HepG2 (cell line): Measurements from ENCODE around the gene HELZ. TPM values are rescaled to one million over a fixed set of nuclear protein-coding genes. Genes with fewer than 3 reads are reported as not detected.

Experiments
- ATAC-seq: fragments of 200-7000 bp; cut with Tn5 transposase; 3 replicates; pipeline ENCODE4 v1.9.1; 2020; ENCODE audit warnings: mild to moderate bottlenecking, moderate library complexity
- BruUV-seq: library from RNA; stranded (reverse); fragments of 400-500 nt; replicated peaks from 2 replicates; lab custom pipeline; 2021; lab: Mats Ljungman, UMichigan
- CTCF ChIA-PET: fragments of 300-600 bp; formaldehyde crosslinking; extraction: SDS; loops from one replicate; lab custom pipeline; 2021; ENCODE audit warnings: low total read pairs, inconsistent platforms, low intra/inter-chr PET ratio; lab: Yijun Ruan, JAX
- POLR2A ChIA-PET: fragments of 350-600 bp; sonication (Branson Sonifier 250); formaldehyde crosslinking; loops from one replicate; lab custom pipeline; 2020; ENCODE audit warnings: antibody characterized with exemption, inconsistent platforms; lab: Yijun Ruan, JAX
- DNase-seq: peaks from one replicate; pipeline ENCODE4 v3.0.0-alpha.2; 2015; ENCODE audit warnings: low spot score
- FAIRE-seq: peaks from 3 replicates; lab custom pipeline; 2011; peaks lifted over from hg19 to GRCh38; lab: Jason Lieb, UNC
- H2AFZ ChIP-seq: one replicate; pipeline ENCODE4 v1.6.1; 2011; ENCODE audit warnings: low read length, inconsistent platforms
- H3K27ac ChIP-seq: fragments of 300-600 bp; 3 replicates; pipeline ENCODE4 v1.8.0; 2011; ENCODE audit warnings: mixed run types, mild to moderate bottlenecking, mixed read lengths, low read length, inconsistent platforms; ENCODE audit not compliant: insufficient read depth; ENCODE audit errors: extremely low read length
- H3K27me3 ChIP-seq, 2 experiments: fragments of 200-600 bp in 1 of 2; 2 replicates in 1 of 2; 3 replicates in 1 of 2; pipeline versions ENCODE4 v1.6.0 to v1.8.0; 2011; ENCODE audit warnings: low read length in 2 of 2, mild to moderate bottlenecking in 2 of 2, moderate library complexity in 2 of 2, inconsistent platforms in 1 of 2; ENCODE audit not compliant: insufficient read depth in 2 of 2, control insufficient read depth in 1 of 2
- H3K36me3 ChIP-seq, 2 experiments: fragments of 200-600 bp in 1 of 2; replicated peaks in 1 of 2; 2 replicates in 1 of 2; 3 replicates in 1 of 2; pipeline versions ENCODE4 v1.5.1 to v1.8.0; 2011; ENCODE audit warnings: low read length in 2 of 2, inconsistent platforms in 1 of 2; ENCODE audit not compliant: insufficient read depth in 2 of 2, control insufficient read depth in 1 of 2
- H3K4me1 ChIP-seq: 2 replicates; pipeline ENCODE4 v1.5.1; 2012; ENCODE audit warnings: low read length, inconsistent platforms; ENCODE audit not compliant: insufficient read depth
- H3K4me2 ChIP-seq: 2 replicates; pipeline ENCODE4 v1.6.0; 2011; ENCODE audit warnings: low read depth, low read length, inconsistent platforms
- H3K4me3 ChIP-seq, 3 experiments: fragments of 200-600 bp in 1 of 3; sonication (generic), shearing (Covaris generic) in 1 of 3; replicated peaks in 1 of 3; 2 replicates each; pipeline ENCODE4 v1.5.1; 2011 to 2016; ENCODE audit warnings: low read length in 3 of 3, inconsistent platforms in 2 of 3, low read depth in 2 of 3, mild to moderate bottlenecking in 2 of 3, control low read depth in 1 of 3, mixed read lengths in 1 of 3; ENCODE audit not compliant: insufficient read depth in 1 of 3
- H3K79me2 ChIP-seq: one replicate; pipeline ENCODE4 v1.6.1; 2011; ENCODE audit warnings: low read length, inconsistent platforms; ENCODE audit not compliant: insufficient read depth
- H3K9ac ChIP-seq: 2 replicates; pipeline ENCODE4 v1.6.0; 2011; ENCODE audit warnings: mild to moderate bottlenecking, low read depth, low read length, inconsistent platforms; ENCODE audit not compliant: insufficient read depth
- H3K9me3 ChIP-seq: 2 replicates; pipeline ENCODE4 v1.5.1; 2012; ENCODE audit warnings: mild to moderate bottlenecking, low read length
- H4K20me1 ChIP-seq: 2 replicates; pipeline ENCODE4 v1.6.0; 2011; ENCODE audit warnings: inconsistent platforms, mild to moderate bottlenecking, low read length, moderate library complexity; ENCODE audit not compliant: insufficient read depth
- ATF7-NPFF ChIP-seq: sonication (generic); formaldehyde crosslinking; IDR thresholded peaks from 2 replicates; pipeline ENCODE4 v1.8.1; 2023; ENCODE audit warnings: mild to moderate bottlenecking, low read depth, missing genetic modification reagents, moderate library complexity
- ELF1 ChIP-seq: sonication (generic); formaldehyde crosslinking; IDR thresholded peaks from 2 replicates; pipeline ENCODE4 v1.4.0; 2020; ENCODE audit warnings: missing genetic modification reagents
- FIP1L1 ChIP-seq: fragments of 200-400 bp; formaldehyde crosslinking; IDR thresholded peaks from 2 replicates; pipeline ENCODE4 v1.6.1; 2018; ENCODE audit warnings: low read depth, mild to moderate bottlenecking, low read length, moderate library complexity, borderline replicate concordance; ENCODE audit not compliant: insufficient read depth
- PCBP2 ChIP-seq: fragments of 200-400 bp; formaldehyde crosslinking; optimal IDR thresholded peaks from 2 replicates; pipeline ENCODE3; 2018; ENCODE audit warnings: low read length, low read depth; ENCODE audit not compliant: poor library complexity, severe bottlenecking
- RXRB ChIP-seq: IDR thresholded peaks from 2 replicates; pipeline ENCODE4 v1.6.1; 2016; ENCODE audit warnings: borderline replicate concordance, missing genetic modification reagents, missing compliant biosample characterization
- SRSF1 ChIP-seq: fragments of 200-400 bp; formaldehyde crosslinking; optimal IDR thresholded peaks from 2 replicates; pipeline ENCODE3; 2017; ENCODE audit warnings: mild to moderate bottlenecking, low read depth, low read length, moderate library complexity
- STAT5B ChIP-seq: sonication (generic); formaldehyde crosslinking; IDR thresholded peaks from 2 replicates; pipeline ENCODE4 v1.4.0; 2020; ENCODE audit warnings: missing genetic modification reagents
- THAP7 ChIP-seq: sonication (generic); formaldehyde crosslinking; IDR thresholded peaks from 2 replicates; pipeline ENCODE4 v1.8.1; 2023; ENCODE audit warnings: mild to moderate bottlenecking, missing genetic modification reagents
- USF2 ChIP-seq, 2 experiments: sonication (generic) in 1 of 2; formaldehyde crosslinking in 1 of 2; IDR thresholded peaks; 2 replicates each; pipeline versions ENCODE4 v1.5.1 to v1.6.1; 2011 to 2020; ENCODE audit warnings: borderline replicate concordance in 1 of 2, low read depth in 1 of 2, low read length in 1 of 2, mild to moderate bottlenecking in 1 of 2, missing genetic modification reagents in 1 of 2, moderate library complexity in 1 of 2
- ZNF143 ChIP-seq: sonication (generic); formaldehyde crosslinking; IDR thresholded peaks from 2 replicates; pipeline ENCODE4 v1.4.0; 2020; ENCODE audit warnings: missing genetic modification reagents
- ZNF230 ChIP-seq: sonication (generic); formaldehyde crosslinking; IDR thresholded peaks from 2 replicates; pipeline ENCODE4 v1.4.0; 2020; ENCODE audit warnings: mild to moderate bottlenecking, missing genetic modification reagents
- ZNF232 ChIP-seq: sonication (generic); formaldehyde crosslinking; IDR thresholded peaks from 2 replicates; pipeline ENCODE4 v1.4.0; 2020; ENCODE audit warnings: missing genetic modification reagents, borderline replicate concordance
- ZNF253 ChIP-seq: sonication (generic); formaldehyde crosslinking; IDR thresholded peaks from 2 replicates; pipeline ENCODE4 v1.8.0; 2022; ENCODE audit warnings: mild to moderate bottlenecking, missing genetic modification reagents, borderline replicate concordance
- ZNF263 ChIP-seq: sonication (generic); formaldehyde crosslinking; IDR thresholded peaks from 2 replicates; pipeline ENCODE4 v1.4.0; 2020; ENCODE audit warnings: missing genetic modification reagents
- ZNF281 ChIP-seq: sonication (generic); formaldehyde crosslinking; IDR thresholded peaks from 2 replicates; pipeline ENCODE4 v1.4.0; 2020; ENCODE audit warnings: missing genetic modification reagents, borderline replicate concordance
- ZNF383 ChIP-seq: sonication (generic); formaldehyde crosslinking; IDR thresholded peaks from 2 replicates; pipeline ENCODE4 v1.4.0; 2020; ENCODE audit warnings: missing genetic modification reagents, mild to moderate bottlenecking, borderline replicate concordance
- ZNF562 ChIP-seq: sonication (generic); formaldehyde crosslinking; IDR thresholded peaks from 2 replicates; pipeline ENCODE4 v1.8.0; 2022; ENCODE audit warnings: missing genetic modification reagents, borderline replicate concordance
- ZNF567 ChIP-seq: sonication (generic); formaldehyde crosslinking; IDR thresholded peaks from 2 replicates; pipeline ENCODE4 v1.8.1; 2023; ENCODE audit warnings: mild to moderate bottlenecking, missing genetic modification reagents, borderline replicate concordance
- ZNF652 ChIP-seq: IDR thresholded peaks from 2 replicates; pipeline ENCODE4 v1.6.1; 2016; ENCODE audit warnings: low read depth, borderline replicate concordance
- WGBS: methylation state at CpG from one replicate; pipeline ENCODE4 v1.1.6; 2017; ENCODE audit warnings: low lambda C conversion rate; 5-methylcytosine and 5-hydroxymethylcytosine counted together
- in situ Hi-C: cut with HindIII; loops from 2 replicates; pipeline ENCODE4 v1.10.0; 2017; ENCODE audit warnings: low pct_unique_long_range_greater_than_20kb; ENCODE audit not compliant: extremely low pct_ligation_motif_present
- intact Hi-C: fragments of 100-400 bp; cut with micrococcal nuclease; formaldehyde crosslinking; loops from one replicate; pipeline ENCODE4 v1.10.0; 2022; ENCODE audit not compliant: unreplicated experiment
- polyA plus RNA-seq, 8 experiments: library from polyadenylated mRNA; depleted of rRNA in 3 of 8; stranded (reverse) in 7 of 8; unstranded in 1 of 8; fragments of >200 nt; fragmentation: Illumina TruSeq in 4 of 8; extraction: Trizol in 4 of 8; gene quantifications; 2 replicates each; pipeline versions ENCODE4 v1.2.1 to v1.2.3, GENCODE V29; 2011 to 2016; ENCODE audit warnings: low read depth in 4 of 8, missing spikeins in 1 of 8, mixed read lengths in 1 of 8; ENCODE audit not compliant: insufficient read depth in 1 of 8
- total RNA-seq, 5 experiments: library from RNA; depleted of rRNA; stranded (reverse); fragments of >200 nt; fragmentation: Illumina TruSeq; extraction: Trizol; gene quantifications; 2 replicates each; pipeline ENCODE4 v1.2.3, GENCODE V29; 2016; ENCODE audit warnings: low read depth in 1 of 5

Gene HELZ
- total and polyA plus RNA-seq, 2 of the 13 experiments (the other 11 are each of a cell fraction or from before 2014, with no cell fraction given): 35.3 to 52.4 TPM

- in situ Hi-C loops: no loop called here
Observed at GRCh38 chr17:67210915-67211314, 34.1 kb downstream of the HELZ start.

GRCh38 chr17:67208232-67208631, 36.8 kb downstream of the HELZ start:
- peaks cover 19% of the 10 kb centered on the region for H3K4me1 ChIP-seq
- 95% methylated on average over 4 of the region's 4 CpGs for WGBS
- no peak overlapping the region for H3K27ac ChIP-seq
- H2AFZ ChIP-seq: no peak overlapping the region
- ChIA-PET CTCF (no interaction called here), POLR2A (no interaction called here)
- H4K20me1 ChIP-seq: peaks cover 29% of the 10 kb centered on the region
- no TSS peak for BruUV-seq
- peaks cover 13 to 35% of the 10 kb centered on the region in 2 experiments for H3K36me3 ChIP-seq
- DNase-seq (no peak), FAIRE-seq (no peak), ATAC-seq (no peak)
- H3K27me3 ChIP-seq: no peaks in the 10 kb centered on the region
- H3K9ac ChIP-seq: no peak overlapping the region
- in situ Hi-C loops: no loop called here
- no peak overlapping the region for H3K4me3 ChIP-seq
- intact Hi-C loops: no loop called here
- peaks cover 48% of the 10 kb centered on the region for H3K79me2 ChIP-seq
- no peak overlapping the region for H3K4me2 ChIP-seq
- no peaks in the 10 kb centered on the region for H3K9me3 ChIP-seq
- TF ChIP-seq STAT5B (no peak), ZNF562 (CRISPR knock-in tag) (no peak), ATF7-NPFF (no peak), ZNF567 (CRISPR knock-in tag) (no peak), USF2 (IDR thresholded peaks at IDR 0.05; ENCODE audit: low read depth, low read length) (no peak), USF2 (CRISPR knock-in tag; IDR thresholded peaks at IDR 0.05; ENCODE audit: borderline replicate concordance) (no peak), ZNF281 (no peak)

More at GRCh38 chr17:67210915-67211314, 34.1 kb downstream of the HELZ start:
- CTCF ChIA-PET: no interaction called here
- H3K36me3 ChIP-seq: peaks cover 20 to 41% of the 10 kb centered on the region in 2 experiments
- no peak for FAIRE-seq
- TF ChIP-seq ZNF143 (CRISPR knock-in tag): no peak
- TF ChIP-seq ZNF383: no peak
- TF ChIP-seq SRSF1: no peak
- no peak for TF ChIP-seq PCBP2
- TF ChIP-seq ELF1 (CRISPR knock-in tag): no peak
- TF ChIP-seq THAP7 (CRISPR knock-in tag): no peak
- no peak for TF ChIP-seq ZNF232
- TF ChIP-seq ZNF263 (CRISPR knock-in tag): no peak
- TF ChIP-seq ZNF253 (CRISPR knock-in tag): no peak
- TF ChIP-seq RXRB: no peak
- no peak for TF ChIP-seq FIP1L1
- no peak for TF ChIP-seq ZNF230 (CRISPR knock-in tag)
- no peak for TF ChIP-seq STAT5B
- no peak for TF ChIP-seq ZNF652 (CRISPR knock-in tag)
- TF ChIP-seq, all 625 proteins: peak for 0
- H3K27me3 ChIP-seq: no peaks in the 10 kb centered on the region
- POLR2A ChIA-PET: no interaction called here
- ATAC-seq (no peak), DNase-seq (no peak)
- WGBS: 97% methylated on average over 2 of the region's 2 CpGs
- no TSS peak for BruUV-seq
- H3K9ac ChIP-seq: no peak overlapping the region
- no peak overlapping the region for H2AFZ ChIP-seq
- no peaks in the 10 kb centered on the region for H3K9me3 ChIP-seq
- H3K79me2 ChIP-seq: peaks cover 45% of the 10 kb centered on the region
- no peak overlapping the region for H3K27ac ChIP-seq
- H3K4me3 ChIP-seq: no peak overlapping the region
- no peak overlapping the region for H3K4me2 ChIP-seq
- peaks cover 31% of the 10 kb centered on the region for H4K20me1 ChIP-seq
- intact Hi-C loops: no loop called here
- H3K4me1 ChIP-seq: peaks cover 42% of the 10 kb centered on the region
